Spleen (tissue), 7 donors: Measurements from ENCODE around the gene KIAA1217.

ENCODE experiments used
- CTCF ChIP-seq, 11 experiments: fragments of 200-600 bp in 7 of 11; fragments of 450-650 bp in 4 of 11; sonication (generic) in 4 of 11; IDR thresholded peaks in 8 of 11; conservative IDR thresholded peaks in 3 of 11; 1 replicate in 7 of 11; 2 replicates in 4 of 11; pipeline versions ENCODE4 v1.4.0 to v1.8.0; 2016 to 2021; ENCODE audit warnings: antibody characterized with exemption in 11 of 11, inconsistent platforms in 4 of 11, mild to moderate bottlenecking in 1 of 11
- POLR2A ChIP-seq, 3 donors: fragments of 450-650 bp; IDR thresholded peaks; one replicate each; pipeline ENCODE4 v1.5.1; 2017; ENCODE audit warnings: antibody characterized with exemption in 3 of 3, mild to moderate bottlenecking in 1 of 3
- donor health status: DM: no; HTN: no; CAD: no; lungs with moderate emphysema.
- donor health status: DM: no; HTN: no; CAD: no.
- donor health status: DM: no; HTN: no; CAD: no.

GRCh38 chr10:24339387-24339786, 130.4 kb downstream of the KIAA1217 start:
- no peak for TF ChIP-seq POLR2A (IDR thresholded peaks at IDR 0.05)
- no peak for TF ChIP-seq CTCF (IDR thresholded peaks at IDR 0.05 in 8 of 11, conservative IDR thresholded peaks at IDR 0.05 in 3 of 11)
